ENCODE results near the gene HOMER2.

The HOMER2 gene

DNA sequence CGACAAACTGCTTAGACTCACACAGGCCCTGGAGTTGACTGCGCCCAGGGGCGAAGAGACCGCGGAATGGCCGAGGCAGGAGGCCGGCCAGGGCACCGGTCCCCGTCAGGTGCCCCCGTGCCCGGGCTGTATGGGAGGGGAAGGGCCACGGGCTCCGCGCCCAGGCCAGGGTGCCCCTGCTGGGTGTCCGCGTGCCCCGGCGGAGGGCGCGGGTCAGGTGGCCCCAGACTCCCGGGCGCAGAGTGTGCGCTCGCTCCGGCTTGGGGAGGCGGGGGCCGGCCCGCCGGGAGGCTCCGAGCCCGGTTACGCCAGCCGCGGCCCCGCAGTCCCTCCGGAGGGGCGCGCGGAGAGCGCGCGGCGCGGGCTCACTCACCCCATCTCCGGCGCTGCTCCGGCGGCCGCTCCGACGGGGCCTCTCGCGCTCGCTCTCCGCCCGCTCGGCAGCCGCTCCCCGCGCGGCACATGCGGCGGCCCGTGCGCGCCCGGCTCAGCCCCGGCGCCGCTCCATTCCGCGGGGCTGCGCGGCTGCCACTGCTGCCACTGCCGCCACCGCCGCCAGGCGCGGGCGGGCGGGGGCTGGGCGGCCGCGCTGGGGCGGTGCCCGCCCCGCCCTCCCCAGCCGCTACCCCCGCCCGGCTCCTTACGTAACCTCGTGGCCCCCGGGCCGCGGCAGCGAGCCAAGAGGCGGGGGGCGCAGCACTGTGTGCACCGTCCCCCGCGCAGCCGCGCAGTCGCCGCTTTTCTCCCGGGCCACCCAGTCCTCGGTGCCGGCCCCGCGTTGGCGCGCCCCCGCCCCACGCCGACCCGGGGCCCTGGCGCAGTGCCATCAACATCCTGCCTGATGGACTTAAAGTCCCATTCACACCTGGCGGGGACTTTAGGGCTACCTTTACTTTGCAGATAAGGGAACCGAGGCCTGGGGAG is at the start of gene HOMER2:
HOMER2 (minus strand) TSS at position 563 of the 924 bp plus-strand sequence; CDS start at position 378, 185 bp downstream.
- H3K4me3 ChIP-seq = peak within 1 kb of the TSS; percentile 35 to 66 (median 50)

DNA sequence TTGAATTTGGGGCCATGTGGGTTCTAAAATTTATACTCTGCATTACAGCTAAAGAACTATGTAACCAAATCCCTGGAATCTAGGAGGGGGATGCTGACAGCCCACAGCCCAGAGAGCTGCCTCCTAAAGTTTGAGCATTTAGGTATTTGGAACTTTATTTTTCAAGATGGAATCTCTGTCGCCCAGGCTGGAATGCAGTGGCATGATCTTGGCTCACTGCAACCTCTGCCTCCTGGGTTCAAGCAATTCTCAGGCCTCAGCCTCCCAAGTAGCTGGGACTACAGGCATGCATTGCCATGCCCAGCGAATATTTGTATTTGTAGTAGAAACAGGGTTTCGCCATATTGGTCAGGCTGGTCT is 48.1 kb upstream of the HOMER2 start:
- Histone ChIP-seq H3K4me3 (peak overlapping the region in 1 of 7 experiments; percentile 34), H3K27ac (peak overlapping the region in 1 of 21 experiments; percentile 61)

More for the DNA sequence above, at the start of gene HOMER2:
- H3K27ac ChIP-seq = peak within 1 kb of the TSS in 17 of 21 experiments; percentile 14 to 85 (median 64)

DNA sequence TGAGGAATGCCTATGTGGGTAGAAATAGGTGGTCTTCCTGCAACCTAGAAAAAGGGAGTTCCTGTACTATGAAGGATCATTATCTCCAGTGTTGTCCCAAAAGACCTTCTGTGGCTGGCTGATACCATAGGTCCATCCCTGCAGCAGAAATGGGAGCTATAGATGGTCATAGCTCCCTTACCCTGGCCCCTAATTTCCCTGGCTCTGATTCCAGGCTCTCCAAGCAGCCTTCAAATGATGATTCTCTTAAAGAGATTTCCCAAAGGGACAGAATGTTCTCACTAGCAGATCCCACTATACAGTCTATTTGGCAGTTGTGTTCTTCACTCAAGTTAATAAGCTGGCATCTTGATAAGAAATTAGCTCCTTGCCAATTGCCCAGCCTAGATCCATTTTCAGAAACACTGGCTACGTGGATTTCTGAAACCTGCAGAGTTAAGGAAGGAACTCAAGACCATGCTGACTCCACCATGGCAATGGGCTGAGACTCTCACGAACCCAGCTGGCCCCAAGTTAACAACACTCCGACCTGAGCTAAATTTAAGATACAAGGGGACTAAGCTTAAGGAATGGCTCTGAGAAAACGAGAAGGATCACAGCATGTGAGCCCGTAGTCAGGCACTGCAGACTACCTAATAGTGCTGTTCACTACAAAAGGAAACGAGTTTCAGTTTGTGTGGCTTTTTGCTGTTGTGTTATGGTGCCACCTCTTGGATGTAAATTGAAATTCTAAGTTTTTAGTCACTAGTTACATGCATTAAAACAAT is 47.6 kb upstream of the HOMER2 start:
- Histone ChIP-seq H3K27ac (peak overlapping the region in 5 of 21 experiments; percentile 6 to 61 (median 22)), H3K4me3 (peak overlapping the region in 2 of 7 experiments; percentile 13 to 34)

DNA sequence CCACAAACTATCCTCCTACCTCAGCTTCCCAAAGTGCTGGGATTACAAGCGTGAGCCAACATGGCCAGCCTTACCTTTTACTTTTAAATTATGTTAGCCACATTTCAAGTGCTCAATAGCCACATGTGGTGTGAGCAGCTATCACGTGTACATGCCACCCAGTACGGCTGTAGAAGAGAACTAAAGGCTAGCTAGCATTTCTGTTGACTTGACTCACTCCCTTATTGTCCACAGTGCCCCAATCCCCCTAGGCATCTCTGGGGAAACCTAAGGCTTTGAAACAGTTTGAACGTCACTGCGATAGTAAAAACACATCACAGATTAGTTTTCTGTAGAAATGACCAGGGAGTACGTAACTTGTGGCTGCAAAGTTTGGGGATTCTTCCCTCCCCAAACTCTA is 46.9 kb upstream of the HOMER2 start:
- Histone ChIP-seq H3K27ac (no peak overlapping the region), H3K4me3 (no peak overlapping the region)

DNA sequence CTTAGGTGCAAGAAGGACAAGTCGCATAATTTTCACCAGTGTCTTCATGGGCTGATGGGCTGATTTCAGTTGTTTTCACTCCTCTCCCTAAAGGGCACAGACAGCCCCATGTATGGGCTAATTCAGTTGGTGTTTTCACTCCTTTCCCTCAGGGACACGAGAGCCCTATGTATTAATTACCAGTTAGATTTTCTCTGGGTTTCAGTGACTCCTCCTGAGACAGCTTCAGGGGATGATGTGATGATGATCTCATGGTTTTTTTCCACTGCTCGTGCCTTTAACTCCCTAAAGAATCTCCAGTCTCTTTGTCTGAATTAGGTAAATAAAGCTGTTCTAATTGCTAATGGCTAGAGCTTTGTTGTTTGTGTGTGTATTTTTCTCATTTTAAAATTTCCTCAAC is 43.4 kb upstream of the HOMER2 start:
- Histone ChIP-seq H3K27ac (no peak overlapping the region), H3K4me3 (no peak overlapping the region)

DNA sequence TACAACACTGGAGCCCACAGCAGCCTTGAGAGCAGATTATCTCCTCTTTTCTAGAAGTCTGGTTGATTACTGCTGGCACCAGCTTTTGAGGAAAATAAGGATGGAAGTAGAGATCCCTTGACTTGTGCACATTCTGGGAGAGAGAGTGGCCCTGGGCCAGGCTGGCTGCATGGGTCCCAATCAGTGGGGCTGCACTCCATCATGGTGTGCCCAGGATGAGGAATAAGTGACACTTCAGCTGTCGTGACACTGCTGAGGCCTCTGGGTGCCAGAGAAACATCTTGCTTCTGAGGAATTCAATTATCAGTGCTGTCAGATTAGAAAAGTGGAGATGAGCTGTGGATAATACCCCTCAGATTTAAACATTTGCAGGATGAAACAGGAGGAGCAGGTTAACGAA is 42.6 kb upstream of the HOMER2 start:
- Histone ChIP-seq H3K4me3 (no peak overlapping the region), H3K27ac (no peak overlapping the region)

DNA sequence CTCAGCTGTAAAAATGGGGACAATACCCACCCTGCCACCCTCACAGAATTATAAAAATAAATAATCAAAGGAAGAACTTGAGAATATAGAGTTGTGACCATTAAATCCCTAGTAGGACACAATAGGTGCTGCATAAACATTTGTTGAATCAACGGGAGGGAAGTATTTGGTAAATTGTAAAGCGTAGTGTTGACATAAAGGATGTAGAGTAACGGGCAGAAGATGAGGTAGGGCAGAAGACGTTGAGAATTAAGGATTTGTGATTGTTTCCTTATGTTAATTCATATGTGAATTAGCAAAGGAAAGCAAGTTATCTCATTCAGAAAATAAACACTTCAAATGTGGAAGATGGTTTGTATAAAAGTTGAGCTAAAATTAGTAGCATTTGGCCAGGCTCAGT is 40.6 kb upstream of the HOMER2 start:
- no peak overlapping the region for H3K4me3 ChIP-seq
- H3K27ac ChIP-seq = no peak overlapping the region

DNA sequence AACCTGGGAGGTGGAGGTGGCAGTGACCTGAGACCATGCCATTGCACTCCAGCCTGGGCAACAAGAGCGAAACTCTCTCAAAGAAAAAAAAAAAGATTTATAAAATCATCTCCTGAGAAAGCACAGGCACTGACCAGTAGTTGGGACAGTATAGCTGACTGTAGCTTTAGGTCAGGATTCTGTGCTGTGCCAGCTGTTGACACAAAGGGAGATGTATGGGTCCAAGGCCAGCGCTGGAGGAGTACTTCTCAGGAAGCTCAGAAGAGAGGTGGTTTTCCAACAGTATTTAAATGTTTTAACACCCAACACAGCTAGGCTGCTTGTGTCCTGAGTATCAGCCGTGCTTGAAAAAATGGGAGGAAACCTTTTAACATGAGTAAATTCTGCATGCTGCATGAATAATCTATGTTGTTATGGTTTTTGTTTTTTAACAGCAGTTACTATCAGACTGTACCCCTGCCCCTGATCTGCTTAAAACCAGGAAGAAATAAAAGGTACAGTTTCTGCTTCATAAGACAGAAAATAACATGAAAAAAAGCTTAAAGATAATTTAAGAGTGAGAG is 40.0 kb upstream of the HOMER2 start:
- H3K27ac ChIP-seq = no peak overlapping the region

DNA sequence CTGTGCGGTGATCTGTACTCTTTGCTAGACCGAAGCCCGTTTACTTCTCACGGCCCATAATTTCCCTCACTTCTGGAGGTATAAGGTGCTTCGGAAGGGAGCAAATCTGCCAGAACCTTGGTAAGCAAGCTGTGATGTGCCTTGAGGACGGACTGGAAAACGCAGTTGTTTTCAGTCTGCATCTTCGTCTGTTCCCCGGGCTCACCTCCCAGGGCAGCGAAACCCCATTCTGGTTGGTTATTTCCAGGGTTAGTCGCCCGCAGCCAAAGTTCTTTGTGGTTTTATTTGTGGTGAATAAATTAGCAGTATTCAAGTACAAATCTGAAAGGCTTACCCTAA is 33.9 kb upstream of the HOMER2 start:
- peak overlapping the region in 20 of 21 experiments; percentile 55 to 87 (median 81) for H3K27ac ChIP-seq

More for the DNA sequence above, 40.0 kb upstream of the HOMER2 start:
- no peak overlapping the region for H3K4me3 ChIP-seq

DNA sequence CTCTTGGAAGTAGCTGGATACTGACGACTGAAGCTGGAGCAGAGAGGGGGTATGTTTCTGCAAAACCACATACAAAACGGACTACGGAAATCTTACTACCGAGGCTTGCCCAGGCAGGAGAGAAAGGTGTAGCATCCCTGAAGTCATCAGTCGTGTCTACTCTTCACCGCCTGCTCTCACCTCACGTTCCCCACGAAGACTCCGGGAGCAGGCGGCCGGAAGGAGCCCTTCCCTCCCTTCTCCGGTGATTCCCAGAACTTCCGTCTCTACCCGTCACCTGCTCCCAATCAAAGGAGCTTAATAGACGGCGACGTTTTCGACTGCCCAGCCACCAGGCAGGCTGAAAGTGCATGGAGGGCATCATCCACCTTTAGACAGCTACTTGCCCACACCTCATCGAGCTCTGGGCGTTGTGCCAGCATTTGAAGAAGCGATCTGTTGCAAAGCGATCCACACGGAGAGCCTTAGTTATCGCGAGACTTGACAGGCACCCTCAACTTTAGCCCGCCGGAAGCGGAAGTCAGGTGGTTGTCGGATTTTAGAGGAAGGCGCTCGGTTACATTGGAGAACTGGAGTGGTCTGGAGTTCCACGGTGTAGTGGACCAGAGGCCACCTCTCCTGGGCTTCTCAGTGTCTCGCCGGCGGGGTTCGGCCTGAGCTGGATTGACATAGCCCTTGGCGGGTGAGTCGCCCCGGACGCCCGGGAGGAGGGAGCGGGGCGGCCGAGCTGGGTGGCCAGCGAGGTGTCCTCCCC is 33.3 kb upstream of the HOMER2 start, which contains the start of gene RAMAC:
RAMAC (plus strand) TSS at position 523 of the 754 bp plus-strand sequence. CDS start 2,809 bp downstream, outside the sequence.
- Histone ChIP-seq H3K27ac (peak within 1 kb of the TSS in 20 of 21 experiments; percentile 55 to 87 (median 81)), H3K4me3 (peak within 1 kb of the TSS; percentile 52 to 90 (median 71))

More for the DNA sequence above, 33.9 kb upstream of the HOMER2 start:
- peak overlapping the region; percentile 52 to 90 (median 71) for H3K4me3 ChIP-seq

DNA sequence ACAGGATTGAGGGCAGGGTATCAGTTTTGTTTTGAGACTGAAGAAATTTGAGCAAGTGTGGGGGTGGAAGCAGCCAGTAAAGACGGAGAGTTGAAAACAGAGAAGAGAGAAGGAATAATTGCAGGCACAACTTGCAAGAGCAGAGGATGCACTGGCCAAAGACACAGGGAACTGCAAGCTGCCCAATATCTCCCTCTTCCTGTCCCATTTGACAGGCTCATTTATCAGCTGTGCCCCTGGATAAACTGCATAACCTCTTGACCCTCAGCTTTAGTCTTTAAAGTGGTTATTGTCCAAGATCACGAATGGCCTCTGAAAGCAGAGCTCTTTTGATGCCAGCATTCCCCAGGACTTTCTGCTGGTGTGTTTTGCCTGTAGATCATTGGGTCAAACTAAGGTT is 28.5 kb upstream of the HOMER2 start:
- H3K4me3 ChIP-seq = no peak overlapping the region

DNA sequence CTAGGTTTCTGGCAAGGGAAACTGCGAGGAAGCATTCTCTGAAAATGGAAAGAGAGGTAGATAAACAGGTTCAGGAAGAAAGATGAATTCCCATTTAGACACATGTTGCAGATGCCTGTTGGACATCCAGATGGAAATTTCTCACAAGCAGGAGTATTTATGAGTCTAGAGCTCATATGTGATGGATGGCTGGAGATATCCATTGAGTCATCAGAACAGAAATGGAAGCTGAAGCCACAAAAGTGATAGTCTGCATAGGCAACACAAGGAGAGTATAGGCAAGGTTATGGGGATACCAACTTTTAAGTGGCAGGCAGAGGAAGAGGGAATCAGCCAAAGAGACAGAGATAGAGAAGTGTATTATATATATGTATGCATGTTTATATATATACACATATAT is 27.2 kb upstream of the HOMER2 start:
- no peak overlapping the region for H3K27ac ChIP-seq
- no peak overlapping the region for H3K4me3 ChIP-seq

More for the DNA sequence above, 28.5 kb upstream of the HOMER2 start:
- no peak overlapping the region for H3K27ac ChIP-seq

DNA sequence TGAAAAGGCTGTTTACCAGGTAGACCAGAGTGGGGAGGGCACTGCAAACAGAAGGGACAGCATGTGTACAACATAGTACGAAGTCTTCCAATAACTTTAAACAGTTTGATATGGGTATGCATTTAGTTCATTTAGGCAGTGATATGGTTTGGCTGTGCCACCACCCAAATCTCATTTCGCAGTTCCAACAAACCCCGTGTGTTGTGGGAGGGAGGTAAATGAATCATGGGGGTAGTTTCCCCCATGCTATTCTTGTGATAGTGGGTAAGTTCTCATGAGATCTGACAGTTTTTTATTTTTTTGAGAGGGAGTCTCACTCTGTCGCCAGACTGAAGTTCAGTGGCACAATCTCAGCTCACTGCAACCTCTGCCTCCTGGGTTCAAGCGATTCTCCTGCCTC is 25.9 kb upstream of the HOMER2 start:
- H3K4me3 ChIP-seq = no peak overlapping the region
- no peak overlapping the region for H3K27ac ChIP-seq

DNA sequence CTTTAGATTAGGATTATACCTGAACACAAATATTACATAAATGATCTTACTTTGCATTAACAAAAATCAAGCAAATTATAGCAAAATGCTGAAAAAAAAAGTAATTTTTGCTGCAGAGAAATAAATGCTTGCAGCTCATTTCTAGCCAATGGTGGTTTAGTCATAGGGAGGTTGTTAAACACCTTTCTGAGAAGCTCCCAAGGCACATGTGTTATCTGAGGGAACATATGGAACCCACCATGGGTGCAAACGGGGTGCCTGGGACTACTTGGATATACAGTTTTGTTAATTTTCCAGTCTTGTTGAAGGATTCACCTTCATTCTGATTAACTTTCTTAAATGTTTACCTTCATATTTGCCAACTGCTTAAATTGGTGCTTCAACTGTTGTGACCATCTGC is 24.6 kb upstream of the HOMER2 start:
- Histone ChIP-seq H3K27ac (no peak overlapping the region), H3K4me3 (no peak overlapping the region)

DNA sequence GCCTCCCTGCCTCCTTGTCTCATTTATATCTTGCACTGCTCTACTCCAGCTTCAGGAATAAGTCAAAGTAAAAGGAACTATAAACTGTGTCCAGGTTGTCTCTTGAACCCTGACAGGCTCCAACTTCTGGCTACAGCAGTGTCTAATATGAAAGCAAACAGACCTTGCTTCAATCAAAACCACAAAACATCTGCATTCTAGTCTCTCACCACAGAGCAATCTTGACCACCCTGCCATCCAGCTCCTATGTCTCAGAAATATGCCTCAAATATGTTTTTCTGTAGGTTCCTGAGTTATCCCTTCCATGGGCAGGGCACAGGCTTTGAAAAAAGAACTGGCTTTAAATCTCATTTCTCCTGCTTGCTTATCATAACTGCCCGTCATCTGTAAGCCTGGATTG is 20.5 kb upstream of the HOMER2 start:
- H3K4me3 ChIP-seq = no peak overlapping the region

DNA sequence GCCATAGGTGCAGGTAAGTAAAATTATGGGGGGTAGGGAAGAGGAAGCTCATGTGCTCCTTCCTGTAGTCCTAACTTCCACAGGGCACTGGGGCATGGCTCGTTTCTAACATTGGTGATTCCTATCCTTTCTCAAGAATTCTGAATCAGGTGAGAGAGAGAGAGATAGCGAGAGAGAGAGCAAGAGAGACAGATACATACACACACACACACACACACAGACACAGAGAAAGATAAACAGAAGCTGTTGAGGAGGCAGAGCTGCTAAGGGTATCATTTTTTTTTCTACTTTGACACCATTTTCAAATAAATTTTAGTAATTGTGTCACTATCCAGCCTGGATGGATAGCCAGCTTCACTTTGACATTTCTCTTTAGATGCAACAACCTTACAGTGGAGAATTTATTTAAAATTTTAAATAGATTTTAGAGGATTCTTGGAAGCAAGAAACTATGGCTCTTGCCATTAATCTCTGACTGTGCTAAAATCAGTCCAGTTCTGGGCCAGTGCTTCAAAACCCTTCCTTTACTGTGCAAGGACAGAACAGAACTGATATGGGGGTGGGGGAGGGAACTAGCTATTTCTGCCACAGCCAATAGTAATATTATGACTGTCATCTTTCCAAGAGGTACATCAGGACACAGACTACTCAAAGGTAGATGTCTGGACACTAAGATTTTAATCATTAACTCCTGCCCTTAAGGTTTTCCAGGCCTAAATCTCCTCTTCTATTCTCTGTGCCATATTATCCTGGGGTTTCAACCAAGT is 18.9 kb upstream of the HOMER2 start:
- Histone ChIP-seq H3K27ac (no peak overlapping the region), H3K4me3 (no peak overlapping the region)

More for the DNA sequence above, 20.5 kb upstream of the HOMER2 start:
- H3K27ac ChIP-seq = no peak overlapping the region

DNA sequence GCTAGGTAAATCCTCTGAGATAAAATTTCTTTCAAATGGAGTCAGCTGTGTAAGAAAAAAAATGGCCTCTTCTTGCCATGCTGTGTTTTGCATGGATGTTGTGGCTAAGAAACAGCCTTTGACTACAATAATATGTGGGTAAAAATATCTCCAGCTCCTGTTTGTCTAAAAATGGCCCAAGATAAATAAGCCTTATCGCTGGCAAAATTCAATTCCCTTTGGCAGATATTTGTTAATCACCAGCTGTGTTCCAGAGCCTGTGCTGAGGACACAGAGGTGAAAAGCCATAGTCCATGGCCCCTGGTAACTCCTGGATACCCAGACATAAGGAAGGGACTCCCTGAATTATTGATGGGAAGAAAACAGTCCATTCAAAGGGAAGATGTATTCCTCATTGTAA is 18.2 kb upstream of the HOMER2 start:
- no peak overlapping the region for H3K27ac ChIP-seq
- H3K4me3 ChIP-seq = no peak overlapping the region

DNA sequence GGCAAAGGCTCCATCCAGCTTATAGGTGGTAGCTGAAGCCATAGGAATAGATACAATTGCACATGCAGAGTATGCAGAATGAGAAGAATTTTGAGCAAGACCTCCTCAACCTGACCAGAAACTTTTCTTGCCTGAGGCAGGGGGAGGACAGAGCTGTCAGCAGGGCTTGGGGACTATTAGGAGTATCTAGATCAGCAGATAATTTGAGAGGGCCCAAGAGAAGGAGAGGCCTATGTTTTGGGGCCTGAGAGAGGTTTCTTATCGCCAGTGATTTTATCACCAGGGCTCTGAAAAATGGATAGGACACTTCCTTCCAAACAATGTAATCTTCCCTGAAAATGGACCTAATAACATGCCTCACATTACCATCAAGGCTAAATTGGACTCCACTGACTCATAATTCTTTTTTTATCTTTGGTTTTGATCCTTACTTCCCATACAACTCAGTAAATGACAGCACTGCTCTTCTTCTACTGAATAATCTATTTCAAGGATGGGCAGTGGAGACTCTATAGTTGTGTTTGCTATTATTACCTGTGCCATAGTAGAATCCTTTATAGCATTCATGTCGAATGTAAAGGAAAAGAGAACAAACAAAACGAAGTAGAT is 17.7 kb upstream of the HOMER2 start:
- no peak overlapping the region for H3K27ac ChIP-seq

More for the DNA sequence above, 17.7 kb upstream of the HOMER2 start:
- no peak overlapping the region for H3K4me3 ChIP-seq

Data from skin epidermis (tissue), 12 donors.